DOHH2 (cell line): ENCODE results near the gene EIF3M.

Experiments
- H3F3A ChIP-seq: fragments of 200-600 bp; sonication (generic), shearing (Covaris generic); 2 replicates; pipeline ENCODE4 v1.6.0; 2016; ENCODE audit warnings: antibody characterized with exemption, mild to moderate bottlenecking; ENCODE audit not compliant: control insufficient read depth, insufficient read depth
- H3K27ac ChIP-seq: fragments of 200-600 bp; sonication (generic); 2 replicates; pipeline ENCODE4 v1.5.1; 2014; ENCODE audit warnings: low read depth, mild to moderate bottlenecking, low read length, moderate library complexity
- H3K27me3 ChIP-seq: fragments of 200-600 bp; sonication (generic); 2 replicates; pipeline ENCODE4 v1.6.1; 2014; ENCODE audit warnings: mild to moderate bottlenecking, low read length, mixed read lengths; ENCODE audit not compliant: control insufficient read depth
- H3K36me3 ChIP-seq: fragments of 200-600 bp; sonication (generic); 2 replicates; pipeline ENCODE4 v1.6.1; 2014; ENCODE audit warnings: mild to moderate bottlenecking, low read length, moderate library complexity, mixed read lengths; ENCODE audit not compliant: control insufficient read depth
- H3K4me1 ChIP-seq: fragments of 200-600 bp; sonication (generic); 2 replicates; pipeline ENCODE4 v1.6.1; 2014; ENCODE audit warnings: mild to moderate bottlenecking, low read length, mixed read lengths; ENCODE audit not compliant: control insufficient read depth
- H3K4me2 ChIP-seq: fragments of 200-600 bp; sonication (generic); 2 replicates; pipeline ENCODE4 v1.6.0; 2014; ENCODE audit warnings: mild to moderate bottlenecking, low read length, moderate library complexity
- H3K4me3 ChIP-seq: fragments of 200-600 bp; sonication (generic); 2 replicates; pipeline ENCODE4 v1.5.1; 2014; ENCODE audit warnings: mild to moderate bottlenecking, low read length, mixed read lengths
- H3K79me2 ChIP-seq: fragments of 200-600 bp; sonication (generic); 2 replicates; pipeline ENCODE4 v1.6.1; 2014; ENCODE audit warnings: mild to moderate bottlenecking, low read length, mixed read lengths; ENCODE audit not compliant: control insufficient read depth
- H3K9me2 ChIP-seq: fragments of 200-600 bp; sonication (generic); replicated peaks from 2 replicates; pipeline ENCODE4 v1.6.1; 2014; ENCODE audit warnings: mild to moderate bottlenecking, low read length, mixed read lengths; ENCODE audit not compliant: control insufficient read depth
- H3K9me3 ChIP-seq: fragments of 200-600 bp; sonication (generic); 2 replicates; pipeline ENCODE4 v1.6.1; 2014; ENCODE audit warnings: antibody characterized with exemption, low read length, mixed read lengths; ENCODE audit not compliant: control insufficient read depth, insufficient read depth
- H4K20me1 ChIP-seq: fragments of 200-600 bp; sonication (generic); 2 replicates; pipeline ENCODE4 v1.6.0; 2014; ENCODE audit warnings: low read depth, mild to moderate bottlenecking, antibody characterized with exemption, low read length, moderate library complexity; ENCODE audit not compliant: control insufficient read depth, insufficient read depth
- EZH2phosphoT487 ChIP-seq: fragments of 200-600 bp; sonication (generic); IDR thresholded peaks from 2 replicates; pipeline ENCODE4 v1.6.1; 2017; ENCODE audit warnings: borderline replicate concordance, mild to moderate bottlenecking, antibody characterized with exemption, low read length, moderate library complexity, mixed read lengths
- TF ChIP-seq, protein P1 (sequence below): fragments of 200-600 bp; sonication (generic); IDR thresholded peaks from one replicate; pipeline ENCODE4 v1.5.1; 2014; ENCODE audit warnings: antibody characterized with exemption, mild to moderate bottlenecking, low read depth, low read length; ENCODE audit not compliant: poor library complexity, severe bottlenecking

The EIF3M gene

GRCh38 chr11:32567154-32567553 lies 16.5 kb upstream of the EIF3M start:
- no peaks in the 10 kb centered on the region for H3K9me2 ChIP-seq
- H3K4me2 ChIP-seq, result no peak overlapping the region
- no peaks in the 10 kb centered on the region for H3K79me2 ChIP-seq
- no peaks in the 10 kb centered on the region for H3K9me3 ChIP-seq
- H3K4me3 ChIP-seq, result no peak overlapping the region
- H3K36me3 ChIP-seq, result no peaks in the 10 kb centered on the region
- H3F3A ChIP-seq, result no peaks in the 10 kb centered on the region
- 0 out of 2 replicates have a peak, but pooled peaks cover 6% of the 10 kb centered on the region for H3K27me3 ChIP-seq
- H3K4me1 ChIP-seq, result no peaks in the 10 kb centered on the region
- H3K27ac ChIP-seq, result no peak overlapping the region
- no peak for TF ChIP-seq EZH2phosphoT487
- TF ChIP-seq, protein P1, sequence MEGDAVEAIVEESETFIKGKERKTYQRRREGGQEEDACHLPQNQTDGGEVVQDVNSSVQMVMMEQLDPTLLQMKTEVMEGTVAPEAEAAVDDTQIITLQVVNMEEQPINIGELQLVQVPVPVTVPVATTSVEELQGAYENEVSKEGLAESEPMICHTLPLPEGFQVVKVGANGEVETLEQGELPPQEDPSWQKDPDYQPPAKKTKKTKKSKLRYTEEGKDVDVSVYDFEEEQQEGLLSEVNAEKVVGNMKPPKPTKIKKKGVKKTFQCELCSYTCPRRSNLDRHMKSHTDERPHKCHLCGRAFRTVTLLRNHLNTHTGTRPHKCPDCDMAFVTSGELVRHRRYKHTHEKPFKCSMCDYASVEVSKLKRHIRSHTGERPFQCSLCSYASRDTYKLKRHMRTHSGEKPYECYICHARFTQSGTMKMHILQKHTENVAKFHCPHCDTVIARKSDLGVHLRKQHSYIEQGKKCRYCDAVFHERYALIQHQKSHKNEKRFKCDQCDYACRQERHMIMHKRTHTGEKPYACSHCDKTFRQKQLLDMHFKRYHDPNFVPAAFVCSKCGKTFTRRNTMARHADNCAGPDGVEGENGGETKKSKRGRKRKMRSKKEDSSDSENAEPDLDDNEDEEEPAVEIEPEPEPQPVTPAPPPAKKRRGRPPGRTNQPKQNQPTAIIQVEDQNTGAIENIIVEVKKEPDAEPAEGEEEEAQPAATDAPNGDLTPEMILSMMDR, result no peak
- H4K20me1 ChIP-seq, result no peaks in the 10 kb centered on the region

DNA sequence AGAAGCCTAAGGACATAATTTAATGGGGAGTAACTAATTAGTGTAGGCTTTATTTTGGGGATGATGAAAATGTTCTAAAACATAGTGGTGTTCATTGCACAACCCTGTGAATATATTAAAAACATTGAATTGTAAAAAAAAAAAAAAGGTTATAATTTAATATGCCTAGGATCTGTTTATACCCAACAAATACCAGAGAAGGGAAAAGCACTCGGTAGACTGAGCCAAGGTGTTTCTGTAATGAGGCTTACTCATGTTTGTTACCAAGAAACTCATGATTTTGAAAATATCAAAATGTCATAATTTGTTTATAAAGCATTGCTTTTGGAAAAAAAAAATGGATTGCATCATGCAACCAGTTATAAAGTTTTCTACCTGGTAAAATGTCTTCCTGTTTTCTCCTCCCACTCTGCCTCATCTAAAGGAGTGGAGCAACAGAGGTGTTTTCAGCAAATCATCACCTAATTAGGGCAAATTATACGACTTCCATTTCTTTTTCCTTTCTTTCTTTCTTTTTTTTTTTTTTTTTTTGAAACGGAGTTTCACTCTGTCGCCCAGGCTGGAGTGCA lies 14.2 kb upstream of the EIF3M start:
- no peak overlapping the region for H3K4me2 ChIP-seq
- H3K4me3 ChIP-seq, result no peak overlapping the region
- H4K20me1 ChIP-seq, result no peaks in the 10 kb centered on the region

GRCh38 chr11:32571039-32571438 lies 12.6 kb upstream of the EIF3M start:
- Histone ChIP-seq H3K9me2 (no peaks in the 10 kb centered on the region), H4K20me1 (no peaks in the 10 kb centered on the region), H3K36me3 (no peaks in the 10 kb centered on the region), H3K4me1 (no peaks in the 10 kb centered on the region), H3K4me2 (no peak overlapping the region), H3K27ac (no peak overlapping the region), H3K4me3 (no peak overlapping the region), H3K27me3 (0 out of 2 replicates have a peak, but pooled peaks cover 6% of the 10 kb centered on the region), H3K9me3 (no peaks in the 10 kb centered on the region), H3K79me2 (no peaks in the 10 kb centered on the region), H3F3A (no peaks in the 10 kb centered on the region)
- TF ChIP-seq, protein P1, result no peak
- TF ChIP-seq EZH2phosphoT487, result no peak

More for the DNA sequence above, 14.2 kb upstream of the EIF3M start:
- no peaks in the 10 kb centered on the region for H3K4me1 ChIP-seq
- no peaks in the 10 kb centered on the region for H3K9me3 ChIP-seq
- H3F3A ChIP-seq, result no peaks in the 10 kb centered on the region
- H3K36me3 ChIP-seq, result no peaks in the 10 kb centered on the region
- H3K27ac ChIP-seq, result no peak overlapping the region
- 0 out of 2 replicates have a peak, but pooled peaks cover 6% of the 10 kb centered on the region for H3K27me3 ChIP-seq
- no peaks in the 10 kb centered on the region for H3K79me2 ChIP-seq
- no peaks in the 10 kb centered on the region for H3K9me2 ChIP-seq
- no peak for TF ChIP-seq EZH2phosphoT487
- TF ChIP-seq, protein P1, result no peak
